Panc1 (cell line): ENCODE results near the gene CATSPERZ.

ENCODE experiments used
- CTCF ChIP-seq: fragments of 450-650 bp; IDR thresholded peaks from 2 replicates; pipeline ENCODE4 v1.5.1; 2017; ENCODE audit warnings: mild to moderate bottlenecking
- POLR2AphosphoS5 ChIP-seq: IDR thresholded peaks from 2 replicates; pipeline ENCODE4 v1.6.1; 2012; ENCODE audit warnings: mild to moderate bottlenecking, low read depth, low read length, moderate library complexity
- SIN3A ChIP-seq: IDR thresholded peaks from 2 replicates; pipeline ENCODE4 v1.6.1; 2012; ENCODE audit warnings: low read depth, mild to moderate bottlenecking, low read length, moderate library complexity, borderline replicate concordance; ENCODE audit not compliant: insufficient read depth
- TCF7L2 ChIP-seq: IDR thresholded peaks from 2 replicates; pipeline ENCODE4 v1.6.1; 2011; ENCODE audit warnings: mild to moderate bottlenecking, low read depth, low read length, inconsistent platforms

- TF ChIP-seq POLR2AphosphoS5 (no peak), CTCF (no peak), SIN3A (no peak), TCF7L2 (no peak)
These were observed 48.3 kb downstream of the CATSPERZ start for GRCh38 chr11:64348383-64349024.
